GM06990 (cell line): Measurements from ENCODE around the gene NAT9.

Experiments used
- DNase-seq: peaks from one replicate; pipeline ENCODE4 v3.0.0-alpha.2; 2011; ENCODE audit not compliant: insufficient read length; ENCODE audit errors: extremely low read depth
- H3K27me3 ChIP-seq: replicated peaks from 2 replicates; pipeline ENCODE4 v1.6.0; 2011; ENCODE audit warnings: low read length; ENCODE audit not compliant: control insufficient read depth, insufficient read depth
- H3K36me3 ChIP-seq: 2 replicates; pipeline ENCODE4 v1.5.1; 2011; ENCODE audit warnings: low read length; ENCODE audit not compliant: control insufficient read depth, insufficient read depth
- H3K4me3 ChIP-seq: replicated peaks from 2 replicates; pipeline ENCODE4 v1.5.1; 2011; ENCODE audit warnings: low read depth, mild to moderate bottlenecking, control low read depth, low read length
- CTCF ChIP-seq: IDR thresholded peaks from 2 replicates; pipeline ENCODE4 v1.5.1; 2011; ENCODE audit warnings: low read length, control low read depth, mild to moderate bottlenecking, inconsistent platforms; ENCODE audit not compliant: insufficient read depth, poor library complexity, severe bottlenecking

Gene NAT9

GRCh38 chr17:74740641-74741387, 35.3 kb downstream of the NAT9 start:
- no peaks in the 10 kb centered on the region for H3K36me3 ChIP-seq
- TF ChIP-seq CTCF, result no peak
- DNase-seq, result no peak
- no peaks in the 10 kb centered on the region for H3K27me3 ChIP-seq
- H3K4me3 ChIP-seq, result no peak overlapping the region

- Histone ChIP-seq H3K4me3 (no peak overlapping the region), H3K27me3 (no peaks in the 10 kb centered on the region), H3K36me3 (no peaks in the 10 kb centered on the region)
- DNase-seq, result no peak
- no peak for TF ChIP-seq CTCF
Measured at GRCh38 chr17:74740173-74740572, 36.0 kb downstream of the NAT9 start.

DNA sequence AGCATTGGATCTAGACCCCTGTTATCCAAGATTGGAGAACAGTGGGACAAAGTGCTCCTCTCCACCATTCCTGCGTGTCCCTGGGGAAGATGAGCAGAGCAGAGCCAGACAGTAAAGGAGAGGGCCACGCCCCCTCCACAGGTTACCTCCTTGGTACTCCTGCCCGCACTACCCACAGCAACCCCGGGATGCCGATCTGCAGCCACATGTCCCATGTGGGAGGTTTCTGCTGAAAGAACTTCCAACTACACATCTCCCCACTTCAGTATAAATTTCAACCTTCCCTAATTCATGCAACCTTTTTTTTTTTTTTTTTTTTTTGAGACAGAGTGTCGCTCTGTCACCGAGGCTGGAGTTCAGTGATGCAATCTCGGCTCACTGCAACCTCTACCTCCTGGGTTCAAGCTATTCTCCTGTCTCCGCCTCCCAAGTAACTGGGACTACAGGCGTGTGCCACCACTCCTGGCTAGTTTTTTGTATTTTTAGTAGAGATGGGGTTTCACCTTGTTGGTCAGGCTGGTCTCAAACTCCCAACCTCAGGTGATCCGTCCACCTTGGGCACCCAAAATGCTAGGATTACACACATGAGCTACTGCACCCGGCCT, 36.8 kb downstream of the NAT9 start:
- no peak for TF ChIP-seq CTCF
- Histone ChIP-seq H3K4me3 (no peak overlapping the region), H3K27me3 (no peaks in the 10 kb centered on the region), H3K36me3 (no peaks in the 10 kb centered on the region)
- DNase-seq, result no peak

DNA sequence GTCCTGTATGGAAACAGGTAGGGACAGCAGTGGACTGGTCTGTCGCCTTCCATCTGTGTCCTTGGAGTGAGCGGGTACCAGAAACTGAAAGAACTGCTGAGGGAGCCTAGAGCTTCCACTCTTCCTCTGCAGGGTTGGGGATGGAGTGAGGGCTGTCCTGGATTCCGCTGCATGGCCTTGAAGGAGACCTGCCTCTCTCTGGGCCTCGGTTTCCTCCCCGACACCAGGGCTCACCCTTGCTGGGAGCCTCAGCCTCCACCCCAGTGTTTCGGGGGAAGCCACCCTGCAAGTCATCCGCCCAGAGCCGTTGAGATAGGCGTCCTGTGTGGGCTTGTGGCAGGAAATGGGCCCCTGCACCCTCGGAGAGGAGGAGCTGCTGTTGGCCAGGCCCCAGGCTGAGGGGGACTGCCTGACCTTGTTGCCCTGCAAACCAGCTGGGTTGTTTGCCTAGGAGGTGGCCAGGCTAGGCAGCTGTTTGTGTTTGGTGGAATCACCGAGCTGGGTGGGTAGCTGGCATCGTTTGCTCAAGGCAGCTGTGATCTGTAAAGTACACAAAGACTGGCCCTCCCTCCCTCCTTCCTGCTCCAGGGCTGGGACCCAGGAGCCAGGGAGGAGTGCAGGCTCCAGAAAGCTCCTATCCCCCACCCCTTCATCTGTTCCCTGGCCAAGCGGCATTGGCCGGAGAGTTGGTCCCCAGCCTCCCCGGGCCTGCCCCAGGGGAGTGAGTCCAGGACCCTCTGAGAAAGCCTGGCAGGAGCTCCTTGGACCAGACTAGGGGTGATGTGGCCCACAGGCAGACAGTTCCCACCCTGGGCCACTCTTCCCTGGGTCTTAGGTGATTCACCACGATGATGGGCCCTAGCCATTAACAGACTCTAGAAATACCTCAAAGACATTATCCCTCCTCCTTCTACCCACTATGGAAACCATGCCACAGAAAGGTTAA, 37.8 kb downstream of the NAT9 start:
- peak; percentile 76 for DNase-seq
- Histone ChIP-seq H3K36me3 (no peaks in the 10 kb centered on the region), H3K4me3 (peak overlapping the region; percentile 49), H3K27me3 (no peaks in the 10 kb centered on the region)
- no peak for TF ChIP-seq CTCF

GRCh38 chr17:74737299-74738050, 38.7 kb downstream of the NAT9 start:
- peak; percentile 52 for DNase-seq
- TF ChIP-seq CTCF, result peak; percentile 70
- Histone ChIP-seq H3K36me3 (no peaks in the 10 kb centered on the region), H3K27me3 (no peaks in the 10 kb centered on the region), H3K4me3 (peak overlapping the region; percentile 49)
